RWPE2 (cell line): ENCODE measurements around the gene KRT14.

Experiments used
- ATAC-seq: fragments of 200-7000 bp; cut with Tn5 transposase; 3 replicates; pipeline ENCODE4 v1.9.1; 2021; ENCODE audit warnings: low read depth
- DNase-seq: peaks from one replicate; pipeline ENCODE4 v3.0.0-alpha.2; 2020; ENCODE audit warnings: low spot score
- H3K27ac ChIP-seq: fragments of 450-650 bp; 2 replicates; pipeline ENCODE4 v1.5.1; 2017; ENCODE audit warnings: mild to moderate bottlenecking; ENCODE audit not compliant: poor library complexity, severe bottlenecking
- H3K27me3 ChIP-seq: fragments of 250-450 bp; sonication (Bioruptor Pico); 2 replicates; pipeline ENCODE4 v1.5.1; 2021; ENCODE audit warnings: mild to moderate bottlenecking, moderate library complexity; ENCODE audit not compliant: insufficient read depth, poor library complexity, severe bottlenecking
- H3K36me3 ChIP-seq: fragments of 250-450 bp; sonication (Bioruptor Pico); 2 replicates; pipeline ENCODE4 v1.5.1; 2020; ENCODE audit warnings: low read depth, mild to moderate bottlenecking, moderate library complexity
- H3K4me1 ChIP-seq: fragments of 250-450 bp; sonication (Bioruptor Pico); 2 replicates; pipeline ENCODE4 v1.5.1; 2021; ENCODE audit warnings: mild to moderate bottlenecking, moderate library complexity; ENCODE audit not compliant: insufficient read depth, poor library complexity, severe bottlenecking
- H3K4me3 ChIP-seq: fragments of 250-450 bp; sonication (Bioruptor Pico); 2 replicates; pipeline ENCODE4 v1.5.1; 2021; ENCODE audit warnings: mild to moderate bottlenecking, moderate library complexity; ENCODE audit not compliant: severe bottlenecking
- H3K9me3 ChIP-seq: fragments of 250-450 bp; sonication (Bioruptor Pico); 2 replicates; pipeline ENCODE4 v1.5.1; 2021; ENCODE audit warnings: mild to moderate bottlenecking, moderate library complexity; ENCODE audit not compliant: severe bottlenecking
- CTCF ChIP-seq: fragments of 450-650 bp; IDR thresholded peaks from one replicate; pipeline ENCODE4 v1.5.1; 2017; ENCODE audit warnings: mild to moderate bottlenecking, moderate library complexity; ENCODE audit not compliant: poor library complexity, severe bottlenecking

KRT14 gene

GRCh38 chr17:41553987-41554680 lies 32.6 kb downstream of the KRT14 start:
- no peak for DNase-seq
- TF ChIP-seq CTCF, result no peak
- Histone ChIP-seq H3K4me3 (no peak overlapping the region), H3K27me3 (no peaks in the 10 kb centered on the region), H3K27ac (no peak overlapping the region), H3K36me3 (no peaks in the 10 kb centered on the region), H3K9me3 (no peaks in the 10 kb centered on the region), H3K4me1 (peaks cover 9% of the 10 kb centered on the region)
- ATAC-seq, result no peak

GRCh38 chr17:41553176-41553575 lies 33.5 kb downstream of the KRT14 start:
- no peak for ATAC-seq
- no peak for TF ChIP-seq CTCF
- no peaks in the 10 kb centered on the region for H3K27me3 ChIP-seq
- no peaks in the 10 kb centered on the region for H3K9me3 ChIP-seq
- H3K4me3 ChIP-seq, result no peak overlapping the region
- no peak for DNase-seq
- peaks cover 17% of the 10 kb centered on the region for H3K4me1 ChIP-seq
- no peak overlapping the region for H3K27ac ChIP-seq
- no peaks in the 10 kb centered on the region for H3K36me3 ChIP-seq

GRCh38 chr17:41552455-41552854 lies 34.2 kb downstream of the KRT14 start:
- H3K27ac ChIP-seq, result no peak overlapping the region
- H3K4me1 ChIP-seq, result peaks cover 24% of the 10 kb centered on the region
- ATAC-seq, result no peak
- H3K27me3 ChIP-seq, result no peaks in the 10 kb centered on the region
- TF ChIP-seq CTCF, result no peak
- H3K4me3 ChIP-seq, result no peak overlapping the region
- H3K36me3 ChIP-seq, result no peaks in the 10 kb centered on the region
- DNase-seq, result no peak
- H3K9me3 ChIP-seq, result no peaks in the 10 kb centered on the region

- ATAC-seq (no peak), DNase-seq (no peak)
- H3K9me3 ChIP-seq, result no peaks in the 10 kb centered on the region
- H3K27ac ChIP-seq, result no peak overlapping the region
- H3K4me1 ChIP-seq, result peaks cover 25% of the 10 kb centered on the region
- no peak for TF ChIP-seq CTCF
- H3K4me3 ChIP-seq, result no peak overlapping the region
- H3K27me3 ChIP-seq, result no peaks in the 10 kb centered on the region
- no peaks in the 10 kb centered on the region for H3K36me3 ChIP-seq
These were observed 35.3 kb downstream of the KRT14 start for GRCh38 chr17:41551365-41551764.

GRCh38 chr17:41549596-41550039 lies 37.1 kb downstream of the KRT14 start:
- Histone ChIP-seq H3K9me3 (no peaks in the 10 kb centered on the region), H3K4me1 (peaks cover 25% of the 10 kb centered on the region), H3K27me3 (no peaks in the 10 kb centered on the region), H3K27ac (peak overlapping the region; percentile 74), H3K36me3 (no peaks in the 10 kb centered on the region), H3K4me3 (no peak overlapping the region)
- DNase-seq (no peak), ATAC-seq (no peak)
- peak; percentile 48 for TF ChIP-seq CTCF
